Measurements from ENCODE around the gene ACP6.

DNA sequence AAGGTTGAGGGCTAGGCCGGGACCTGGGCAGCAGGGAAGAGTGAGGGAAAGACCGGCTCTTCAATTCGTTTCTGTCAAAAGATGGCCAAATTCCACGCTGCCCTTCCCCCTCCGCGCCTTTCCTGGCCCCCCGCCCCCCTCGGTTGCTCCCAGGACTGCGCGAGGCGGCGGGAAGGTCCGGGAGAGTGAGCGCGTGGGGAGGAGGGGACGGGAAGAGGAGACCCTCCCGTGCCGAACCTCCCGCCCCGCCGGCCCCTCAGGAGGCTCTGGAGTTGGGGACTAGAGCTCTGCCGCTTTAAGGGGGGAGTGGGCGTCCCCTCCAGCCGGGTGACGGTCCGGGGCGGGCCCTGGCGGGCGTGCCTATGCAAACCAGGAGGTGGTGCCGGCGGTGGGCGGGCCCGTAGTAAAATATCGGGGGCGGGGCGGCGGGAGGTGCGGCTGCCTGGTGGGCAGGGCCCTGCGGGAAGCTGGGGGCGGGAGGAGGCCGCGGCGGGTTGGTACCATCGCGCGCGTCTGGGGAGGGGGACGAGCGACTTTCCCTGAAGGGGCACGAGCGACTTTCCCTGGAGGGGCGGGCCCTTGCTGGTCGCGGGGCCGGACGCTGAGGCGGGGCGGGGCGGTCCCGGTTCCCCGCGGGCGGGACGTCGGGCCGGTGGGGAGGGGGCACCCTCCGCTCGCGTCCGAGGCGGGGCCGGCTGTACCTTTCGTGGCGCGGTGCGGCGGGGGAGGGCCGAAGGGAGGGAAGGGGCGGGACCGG is 70.8 kb downstream of the ACP6 start:
- TF ChIP-seq, protein P1, sequence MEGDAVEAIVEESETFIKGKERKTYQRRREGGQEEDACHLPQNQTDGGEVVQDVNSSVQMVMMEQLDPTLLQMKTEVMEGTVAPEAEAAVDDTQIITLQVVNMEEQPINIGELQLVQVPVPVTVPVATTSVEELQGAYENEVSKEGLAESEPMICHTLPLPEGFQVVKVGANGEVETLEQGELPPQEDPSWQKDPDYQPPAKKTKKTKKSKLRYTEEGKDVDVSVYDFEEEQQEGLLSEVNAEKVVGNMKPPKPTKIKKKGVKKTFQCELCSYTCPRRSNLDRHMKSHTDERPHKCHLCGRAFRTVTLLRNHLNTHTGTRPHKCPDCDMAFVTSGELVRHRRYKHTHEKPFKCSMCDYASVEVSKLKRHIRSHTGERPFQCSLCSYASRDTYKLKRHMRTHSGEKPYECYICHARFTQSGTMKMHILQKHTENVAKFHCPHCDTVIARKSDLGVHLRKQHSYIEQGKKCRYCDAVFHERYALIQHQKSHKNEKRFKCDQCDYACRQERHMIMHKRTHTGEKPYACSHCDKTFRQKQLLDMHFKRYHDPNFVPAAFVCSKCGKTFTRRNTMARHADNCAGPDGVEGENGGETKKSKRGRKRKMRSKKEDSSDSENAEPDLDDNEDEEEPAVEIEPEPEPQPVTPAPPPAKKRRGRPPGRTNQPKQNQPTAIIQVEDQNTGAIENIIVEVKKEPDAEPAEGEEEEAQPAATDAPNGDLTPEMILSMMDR (IDR thresholded peaks at IDR 0.05): no peak
- peak; percentile 54 to 84 (median 75) for TF ChIP-seq POLR2A (IDR thresholded peaks at IDR 0.05)

Data from body of pancreas (tissue), 4 donors.